Neutrophil (primary cell): Measurements from ENCODE around the gene XG.

Source experiments
- H3K27ac ChIP-seq: fragments of 200-600 bp; sonication (generic); 2 replicates; pipeline ENCODE4 v1.5.1; 2016; ENCODE audit warnings: mild to moderate bottlenecking, moderate library complexity
- H3K27me3 ChIP-seq: fragments of 200-600 bp; sonication (generic); 2 replicates; pipeline ENCODE4 v1.6.0; 2016; ENCODE audit warnings: mild to moderate bottlenecking
- H3K36me3 ChIP-seq: fragments of 200-600 bp; sonication (generic); 2 replicates; pipeline ENCODE4 v1.5.1; 2017
- H3K4me1 ChIP-seq, 2 experiments: fragments of 200-600 bp in 1 of 2; sonication (generic) in 1 of 2; 1 replicate in 1 of 2; 2 replicates in 1 of 2; pipeline versions ENCODE4 v1.5.1 to v1.6.1; 2013 to 2016; ENCODE audit warnings: low read depth in 1 of 2, low read length in 1 of 2, mild to moderate bottlenecking in 1 of 2, moderate library complexity in 1 of 2; ENCODE audit not compliant: control insufficient read depth in 1 of 2, insufficient read depth in 1 of 2
- H3K4me3 ChIP-seq, 2 experiments: fragments of 200-600 bp in 1 of 2; sonication (generic) in 1 of 2; 1 replicate in 1 of 2; 2 replicates in 1 of 2; pipeline ENCODE4 v1.5.1; 2013 to 2016; ENCODE audit warnings: low read depth in 1 of 2, low read length in 1 of 2, mild to moderate bottlenecking in 1 of 2, moderate library complexity in 1 of 2
- H3K9me3 ChIP-seq: fragments of 200-600 bp; sonication (generic); 2 replicates; pipeline ENCODE4 v1.5.1; 2016
- TF ChIP-seq, protein P1 (sequence below): fragments of 200-600 bp; sonication (generic); IDR thresholded peaks from 2 replicates; pipeline ENCODE4 v1.5.1; 2016; ENCODE audit warnings: antibody characterized with exemption

XG gene

DNA sequence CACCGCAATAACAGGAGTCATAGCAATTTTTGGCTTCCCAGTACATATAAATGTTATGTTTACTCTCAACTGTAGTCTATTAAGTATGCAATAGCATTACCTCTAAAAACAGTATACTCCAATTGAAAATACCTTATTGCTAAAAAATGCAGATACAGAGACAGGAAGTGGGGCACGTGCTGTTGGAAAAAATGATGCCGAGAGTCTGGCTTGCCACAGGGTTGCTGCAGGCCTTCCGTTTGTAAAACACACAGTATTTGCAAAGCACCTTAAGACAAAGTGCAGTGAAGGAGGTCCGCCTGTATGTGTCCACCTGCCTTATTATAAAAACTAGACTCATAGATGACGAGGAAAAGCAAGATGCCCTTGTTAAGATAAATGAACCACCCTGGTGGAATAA, 37.3 kb upstream of the XG start:
- TF ChIP-seq, protein P1, sequence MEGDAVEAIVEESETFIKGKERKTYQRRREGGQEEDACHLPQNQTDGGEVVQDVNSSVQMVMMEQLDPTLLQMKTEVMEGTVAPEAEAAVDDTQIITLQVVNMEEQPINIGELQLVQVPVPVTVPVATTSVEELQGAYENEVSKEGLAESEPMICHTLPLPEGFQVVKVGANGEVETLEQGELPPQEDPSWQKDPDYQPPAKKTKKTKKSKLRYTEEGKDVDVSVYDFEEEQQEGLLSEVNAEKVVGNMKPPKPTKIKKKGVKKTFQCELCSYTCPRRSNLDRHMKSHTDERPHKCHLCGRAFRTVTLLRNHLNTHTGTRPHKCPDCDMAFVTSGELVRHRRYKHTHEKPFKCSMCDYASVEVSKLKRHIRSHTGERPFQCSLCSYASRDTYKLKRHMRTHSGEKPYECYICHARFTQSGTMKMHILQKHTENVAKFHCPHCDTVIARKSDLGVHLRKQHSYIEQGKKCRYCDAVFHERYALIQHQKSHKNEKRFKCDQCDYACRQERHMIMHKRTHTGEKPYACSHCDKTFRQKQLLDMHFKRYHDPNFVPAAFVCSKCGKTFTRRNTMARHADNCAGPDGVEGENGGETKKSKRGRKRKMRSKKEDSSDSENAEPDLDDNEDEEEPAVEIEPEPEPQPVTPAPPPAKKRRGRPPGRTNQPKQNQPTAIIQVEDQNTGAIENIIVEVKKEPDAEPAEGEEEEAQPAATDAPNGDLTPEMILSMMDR = no peak
- H3K27me3 ChIP-seq = no peaks in the 10 kb centered on the region
- peaks cover 5 to 7% of the 10 kb centered on the region in 2 experiments for H3K4me1 ChIP-seq
- no peak overlapping the region for H3K4me3 ChIP-seq
- no peaks in the 10 kb centered on the region for H3K9me3 ChIP-seq
- H3K27ac ChIP-seq = no peak overlapping the region
- no peaks in the 10 kb centered on the region for H3K36me3 ChIP-seq

DNA sequence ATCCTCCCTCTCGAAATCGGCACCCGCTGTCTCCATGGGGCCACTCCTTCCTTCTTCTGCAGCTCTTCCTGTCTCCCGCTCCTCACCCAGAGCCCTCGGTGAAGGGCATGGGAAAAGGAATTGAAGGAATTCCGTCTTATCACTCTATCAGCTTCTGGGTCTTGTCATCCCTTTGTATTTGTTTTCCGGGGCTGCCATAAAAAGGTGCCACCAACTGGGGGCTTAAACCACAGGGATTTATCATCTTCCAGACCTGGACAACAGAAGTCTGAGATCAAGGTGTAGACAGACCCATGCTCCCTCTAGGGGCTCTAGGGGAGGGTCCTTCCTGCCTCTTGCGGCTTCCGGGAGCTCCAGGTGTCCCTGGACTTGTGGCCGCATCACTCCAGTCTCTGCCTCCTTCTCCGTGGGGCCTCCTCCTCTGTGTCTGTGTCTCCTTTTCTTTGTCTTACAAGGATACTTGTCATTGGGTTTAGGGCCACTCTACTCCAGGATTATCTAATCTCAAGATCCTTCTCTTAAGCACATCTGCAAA, 36.7 kb upstream of the XG start:
- Histone ChIP-seq H3K9me3 (no peaks in the 10 kb centered on the region), H3K4me3 (no peak overlapping the region), H3K27me3 (no peaks in the 10 kb centered on the region), H3K27ac (no peak overlapping the region), H3K4me1 (peaks cover under 1 to 2% of the 10 kb centered on the region in 2 experiments), H3K36me3 (no peaks in the 10 kb centered on the region)
- TF ChIP-seq, protein P1 = no peak

DNA sequence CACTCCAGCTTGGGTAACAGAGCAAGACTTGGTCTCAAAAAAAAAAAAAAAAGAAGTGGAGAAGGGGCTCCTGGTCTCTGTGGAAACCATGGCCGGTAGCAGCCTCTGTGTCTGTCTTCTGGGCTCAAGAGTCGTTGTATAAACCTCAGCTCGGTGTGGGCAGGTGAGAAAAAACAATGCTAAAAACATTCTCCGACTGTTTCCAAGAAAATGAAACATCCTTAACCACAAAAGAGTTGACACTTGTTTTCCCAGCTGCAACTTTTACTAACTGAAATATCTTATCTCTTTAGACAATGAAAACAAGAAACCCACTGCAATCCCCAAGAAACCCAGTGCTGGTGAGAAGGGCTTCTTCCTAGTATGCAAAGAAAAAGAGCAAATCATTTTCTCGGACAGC, 34.5 kb upstream of the XG start:
- TF ChIP-seq, protein P1 = no peak
- H3K4me3 ChIP-seq = no peak overlapping the region
- H3K27me3 ChIP-seq = no peaks in the 10 kb centered on the region
- no peaks in the 10 kb centered on the region for H3K4me1 ChIP-seq
- no peaks in the 10 kb centered on the region for H3K36me3 ChIP-seq
- H3K9me3 ChIP-seq = no peaks in the 10 kb centered on the region
- no peak overlapping the region for H3K27ac ChIP-seq

DNA sequence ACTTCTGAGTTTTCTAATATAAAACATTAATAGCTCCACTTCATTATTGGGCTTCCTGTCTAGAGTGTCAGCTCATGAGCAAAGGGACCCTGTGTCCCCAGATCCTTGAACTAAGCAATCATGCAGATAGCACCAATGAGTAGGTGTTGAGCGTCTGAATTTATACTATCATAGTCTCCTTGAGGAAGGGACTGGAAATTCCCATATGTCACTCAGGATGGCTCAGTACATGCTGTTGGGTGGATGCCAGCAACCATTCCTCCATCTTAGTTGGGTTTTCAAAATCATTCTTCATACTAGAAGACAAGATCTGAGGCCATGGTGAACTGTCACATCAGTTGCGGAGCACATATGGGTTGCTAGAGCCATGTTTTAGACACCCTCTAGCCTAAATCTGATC, 33.0 kb upstream of the XG start:
- TF ChIP-seq, protein P1 = no peak
- H3K36me3 ChIP-seq = no peaks in the 10 kb centered on the region
- H3K4me3 ChIP-seq = no peak overlapping the region
- H3K4me1 ChIP-seq = no peaks in the 10 kb centered on the region
- no peaks in the 10 kb centered on the region for H3K9me3 ChIP-seq
- no peaks in the 10 kb centered on the region for H3K27me3 ChIP-seq
- H3K27ac ChIP-seq = no peak overlapping the region

DNA sequence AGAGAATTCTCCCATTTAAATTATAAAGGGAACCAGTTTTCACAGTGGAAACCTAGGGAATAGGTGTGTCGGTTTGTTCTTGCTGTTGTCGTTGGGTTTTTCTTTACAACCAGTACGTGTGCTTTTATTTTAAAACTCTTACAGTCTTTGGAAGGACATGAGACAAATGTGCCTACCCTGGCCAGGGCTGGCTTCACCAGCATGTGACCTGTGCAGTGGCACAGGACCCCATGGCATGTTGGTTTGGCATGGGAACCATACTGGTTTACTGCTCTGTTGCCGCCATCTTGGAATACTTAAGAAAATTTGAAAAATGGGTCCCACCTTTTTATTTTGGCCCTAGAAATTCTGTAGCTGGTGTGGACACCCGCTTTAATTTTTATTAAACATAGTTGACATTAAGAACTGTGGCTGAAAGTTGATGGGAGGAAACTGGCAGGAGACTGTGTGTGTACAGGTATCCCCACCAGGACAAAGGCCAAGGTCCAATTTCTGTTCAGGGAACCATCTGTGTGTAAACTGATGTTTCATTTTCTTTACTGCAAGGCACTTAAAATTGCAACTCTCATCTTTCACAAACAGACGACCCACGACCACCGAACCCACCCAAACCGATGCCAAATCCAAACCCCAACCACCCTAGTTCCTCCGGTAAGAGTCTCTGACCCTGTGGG, 31.9 kb upstream of the XG start:
- no peak overlapping the region for H3K4me3 ChIP-seq
- no peaks in the 10 kb centered on the region for H3K9me3 ChIP-seq
- no peaks in the 10 kb centered on the region for H3K4me1 ChIP-seq
- TF ChIP-seq, protein P1 = no peak
- H3K27ac ChIP-seq = no peak overlapping the region
- H3K36me3 ChIP-seq = no peaks in the 10 kb centered on the region
- no peaks in the 10 kb centered on the region for H3K27me3 ChIP-seq
